GM20000 (cell line): ENCODE data around the gene CD151.

ENCODE experiments used
- DNase-seq: peaks from one replicate; pipeline ENCODE4 v3.0.0; 2012; ENCODE audit warnings: low spot score
- TF ChIP-seq, protein P1 (sequence below): IDR thresholded peaks from 2 replicates; pipeline ENCODE4 v1.5.1; 2012; ENCODE audit warnings: mild to moderate bottlenecking, control low read depth; ENCODE audit errors: extremely low read depth, missing control alignments

Gene CD151

GRCh38 chr11:844693-845644 is 12.2 kb downstream of the CD151 start:
- peak; percentile 80 for DNase-seq
- TF ChIP-seq, protein P1, sequence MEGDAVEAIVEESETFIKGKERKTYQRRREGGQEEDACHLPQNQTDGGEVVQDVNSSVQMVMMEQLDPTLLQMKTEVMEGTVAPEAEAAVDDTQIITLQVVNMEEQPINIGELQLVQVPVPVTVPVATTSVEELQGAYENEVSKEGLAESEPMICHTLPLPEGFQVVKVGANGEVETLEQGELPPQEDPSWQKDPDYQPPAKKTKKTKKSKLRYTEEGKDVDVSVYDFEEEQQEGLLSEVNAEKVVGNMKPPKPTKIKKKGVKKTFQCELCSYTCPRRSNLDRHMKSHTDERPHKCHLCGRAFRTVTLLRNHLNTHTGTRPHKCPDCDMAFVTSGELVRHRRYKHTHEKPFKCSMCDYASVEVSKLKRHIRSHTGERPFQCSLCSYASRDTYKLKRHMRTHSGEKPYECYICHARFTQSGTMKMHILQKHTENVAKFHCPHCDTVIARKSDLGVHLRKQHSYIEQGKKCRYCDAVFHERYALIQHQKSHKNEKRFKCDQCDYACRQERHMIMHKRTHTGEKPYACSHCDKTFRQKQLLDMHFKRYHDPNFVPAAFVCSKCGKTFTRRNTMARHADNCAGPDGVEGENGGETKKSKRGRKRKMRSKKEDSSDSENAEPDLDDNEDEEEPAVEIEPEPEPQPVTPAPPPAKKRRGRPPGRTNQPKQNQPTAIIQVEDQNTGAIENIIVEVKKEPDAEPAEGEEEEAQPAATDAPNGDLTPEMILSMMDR: no peak

DNA sequence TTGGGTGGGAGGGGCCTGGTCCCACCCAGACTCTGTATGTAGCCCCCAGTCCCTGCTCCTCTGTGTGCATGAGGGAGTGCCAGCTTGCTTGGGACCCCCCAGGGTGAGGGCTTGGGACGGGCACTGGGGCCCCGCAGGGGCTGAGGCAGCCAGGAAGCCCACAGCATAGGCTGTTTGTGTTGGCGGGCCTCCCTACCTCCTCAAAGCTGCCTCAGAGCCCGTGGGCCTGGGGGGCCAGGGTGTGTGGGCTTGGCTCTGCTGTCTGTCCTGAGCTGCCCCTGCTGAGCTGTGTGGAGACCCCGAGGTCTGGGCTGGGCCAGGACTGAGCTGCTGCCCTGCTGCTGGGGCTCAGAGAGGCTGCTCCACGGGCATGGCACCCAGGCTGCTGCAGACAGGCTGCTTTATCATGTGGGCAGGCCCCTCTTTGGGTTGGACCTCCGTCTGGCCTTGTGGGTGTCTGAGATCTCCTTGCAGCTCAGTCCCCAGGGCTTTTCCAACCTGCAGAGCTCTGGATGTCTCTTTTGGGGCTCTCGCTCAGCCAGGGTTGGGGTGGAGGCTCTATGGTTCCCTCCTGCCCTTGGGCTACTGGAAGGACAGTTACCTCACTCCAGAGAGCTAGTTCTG is 13.2 kb downstream of the CD151 start:
- TF ChIP-seq, protein P1: no peak
- no peak for DNase-seq

GRCh38 chr11:846496-847098 is 13.8 kb downstream of the CD151 start:
- no peak for DNase-seq
- TF ChIP-seq, protein P1: no peak

DNA sequence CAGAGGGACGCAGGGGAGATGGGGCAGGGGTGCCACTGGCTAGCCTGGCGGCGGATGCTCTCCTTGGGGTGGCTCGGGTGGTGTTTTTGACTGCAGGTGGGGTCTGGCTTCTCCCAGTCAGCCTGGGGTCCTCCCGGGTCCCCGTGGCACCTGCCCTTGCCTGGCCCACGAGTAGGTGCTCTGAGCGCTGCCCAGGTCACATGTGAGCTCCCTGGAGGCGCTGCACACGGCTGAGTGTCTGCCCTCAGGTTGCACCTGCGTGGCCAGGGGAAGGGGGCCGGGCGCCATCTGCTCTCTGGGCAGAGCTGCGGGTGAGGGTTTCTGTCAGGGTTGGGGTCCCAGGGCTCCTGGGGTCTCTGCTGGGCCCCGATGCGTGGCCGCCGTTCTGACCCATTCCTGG is 15.1 kb downstream of the CD151 start:
- no peak for DNase-seq
- TF ChIP-seq, protein P1: no peak

DNA sequence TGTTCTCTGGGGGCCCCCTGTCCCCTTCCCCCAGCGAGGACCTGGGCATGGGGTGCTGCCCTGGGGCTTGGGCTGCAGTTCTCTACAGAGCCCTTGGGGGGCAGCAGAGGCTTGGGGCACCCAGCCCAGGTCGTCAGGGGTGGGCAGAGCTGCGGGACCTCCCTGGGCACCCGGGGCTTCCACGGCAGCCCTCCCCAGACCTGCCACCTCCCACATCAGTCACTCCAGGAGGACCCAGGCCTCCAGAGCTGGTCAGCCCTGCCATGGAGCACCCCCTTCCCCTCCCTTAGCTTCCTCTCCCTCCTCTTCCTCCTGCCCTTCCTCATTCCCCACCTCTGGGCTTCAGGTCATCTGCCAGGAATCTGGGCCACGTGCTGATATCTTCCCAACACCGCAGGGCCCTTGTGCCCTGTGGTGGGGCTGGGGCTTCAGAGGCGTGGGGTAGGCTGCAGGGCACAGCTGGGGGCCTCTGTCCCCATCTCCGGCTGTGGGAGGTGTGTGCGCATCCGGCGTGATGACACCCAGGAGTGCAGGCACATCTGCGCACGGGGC is 15.7 kb downstream of the CD151 start:
- peak; percentile 92 for DNase-seq

GRCh38 chr11:849104-849824 is 16.5 kb downstream of the CD151 start:
- TF ChIP-seq, protein P1: no peak
- peak; percentile 77 for DNase-seq

More for the DNA sequence above, 15.7 kb downstream of the CD151 start:
- TF ChIP-seq, protein P1: peak; percentile 84
